Middle frontal gyrus (tissue), 1 donor: Measurements from ENCODE around the gene GALP.
"Not testable (repeated sequence)": the region's sequence is repeated elsewhere in the genome, so short reads cannot be mapped to it uniquely, and the experiment has no call there.

Source experiments
- DNase-seq: peaks from one replicate; pipeline ENCODE4 v3.0.0-alpha.2; 2015; ENCODE audit warnings: low spot score; ENCODE audit errors: extremely low spot score

The GALP gene

DNA sequence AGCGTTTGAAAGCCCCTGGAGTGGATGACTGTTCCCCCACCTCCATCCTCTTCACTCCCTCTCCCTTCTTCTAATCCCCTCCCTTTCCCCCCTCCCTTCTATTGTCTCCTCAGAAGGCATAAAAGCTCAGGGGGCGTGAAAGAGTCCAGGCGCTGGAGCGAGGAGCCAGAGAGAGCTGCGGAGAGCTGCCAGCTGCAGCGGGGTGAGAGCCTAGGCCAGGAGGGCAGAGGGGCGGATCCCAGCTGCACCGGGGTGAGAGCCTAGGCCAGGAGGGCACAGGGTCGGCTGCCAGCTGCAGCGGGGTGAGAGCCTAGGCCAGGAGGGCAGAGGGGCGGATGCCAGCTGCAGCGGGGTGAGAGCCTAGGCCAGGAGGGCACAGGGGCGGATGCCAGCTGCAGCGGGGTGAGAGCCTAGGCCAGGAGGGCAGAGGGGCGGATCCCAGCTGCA is at the start of gene GALP:
Gene GALP (plus strand): TSS at position 148 of the 447 bp plus-strand sequence. CDS start 1,101 bp downstream, outside the sequence.
- not testable (repeated sequence) for DNase-seq

DNA sequence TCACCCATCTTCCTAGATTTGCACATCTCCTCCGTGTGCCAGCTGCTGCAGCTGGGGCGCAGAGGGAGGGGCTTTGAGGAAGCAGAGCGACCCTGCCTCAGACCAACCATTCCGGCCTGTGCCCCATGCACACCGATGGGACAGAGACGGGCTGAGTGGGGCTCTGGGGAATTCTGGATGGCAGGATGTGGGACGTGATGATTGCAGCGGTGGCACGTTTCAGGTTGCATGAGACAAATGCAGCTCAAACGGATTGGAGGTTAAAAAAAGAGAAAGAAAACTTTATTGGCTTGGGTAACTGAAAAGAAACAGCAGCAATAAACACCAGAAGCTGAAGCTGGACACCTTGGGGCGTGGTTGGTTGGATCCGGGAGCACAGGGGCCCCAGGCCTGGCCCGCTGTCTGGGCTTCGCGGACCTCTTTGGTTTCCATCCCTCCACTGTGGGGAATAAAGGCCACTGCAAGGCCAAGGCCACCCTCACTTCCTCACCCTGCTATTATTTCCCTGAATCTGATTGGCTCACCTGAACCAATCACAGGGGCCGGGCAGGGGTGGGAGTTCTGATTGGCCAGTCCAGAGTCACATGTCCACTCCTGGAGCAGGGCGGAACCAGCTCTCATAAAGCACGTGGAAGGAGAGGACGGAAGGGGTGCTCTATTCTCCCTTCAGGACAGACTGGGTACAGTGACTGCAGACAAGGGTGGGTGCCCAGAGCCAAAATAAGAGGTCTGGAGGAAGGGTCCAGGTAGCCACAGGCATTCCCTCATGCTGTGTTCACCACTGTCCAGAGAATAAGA is 48.6 kb upstream of the GALP start:
- no peak for DNase-seq

- no peak for DNase-seq
These were observed 45.8 kb upstream of the GALP start for GRCh38 chr19:56130006-56130405.

GRCh38 chr19:56131651-56132050 is 44.2 kb upstream of the GALP start:
- no peak for DNase-seq

DNA sequence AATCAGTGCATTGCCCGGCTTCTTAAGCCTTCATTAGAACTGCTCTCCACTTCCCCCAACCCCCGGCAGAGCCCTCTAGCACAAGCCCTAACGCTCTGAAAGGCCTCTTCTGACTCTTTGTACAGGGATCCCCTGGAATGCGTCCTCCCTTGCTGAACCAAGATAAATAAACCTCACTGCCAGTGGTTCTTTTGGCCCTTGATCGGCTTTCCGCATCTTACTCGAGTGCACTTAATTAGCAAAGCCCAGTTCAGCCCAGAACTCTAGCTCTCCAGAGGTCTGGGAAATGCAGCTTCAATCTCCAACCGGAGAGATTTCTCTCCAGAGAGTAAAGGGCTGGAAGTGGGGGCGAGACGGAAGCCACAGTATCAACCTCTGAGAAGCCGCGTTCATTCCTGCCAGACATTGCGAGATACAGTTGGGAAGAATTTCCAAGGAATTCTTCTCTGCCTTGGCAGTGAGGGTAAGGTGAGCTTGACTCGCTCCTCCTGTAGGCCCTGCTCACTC is 43.4 kb upstream of the GALP start:
- DNase-seq, result no peak

GRCh38 chr19:56133858-56134653 is 41.8 kb upstream of the GALP start:
- DNase-seq, result no peak

- no peak for DNase-seq
These were observed 41.2 kb upstream of the GALP start for GRCh38 chr19:56134654-56134921.

DNA sequence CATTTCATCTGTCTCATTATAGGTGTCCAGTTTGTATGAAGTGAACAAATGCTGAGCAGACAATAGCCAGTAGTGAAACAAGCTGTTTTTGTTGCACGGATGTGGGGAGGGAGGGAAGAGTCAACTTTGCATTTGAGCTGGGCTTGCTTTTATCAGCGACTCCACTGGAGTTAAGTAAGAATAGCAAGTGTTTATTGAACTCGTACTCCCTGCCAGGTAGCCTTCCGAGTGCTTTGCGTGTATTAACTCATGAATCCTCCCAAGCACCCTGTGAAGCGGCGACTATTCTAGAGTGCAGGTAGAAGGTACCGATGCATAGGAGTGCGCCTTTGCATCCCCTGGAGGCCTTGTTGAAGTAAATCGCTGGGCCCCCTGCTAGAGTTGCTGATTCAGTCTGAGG is 39.4 kb upstream of the GALP start:
- no peak for DNase-seq

GRCh38 chr19:56137405-56137804 is 38.4 kb upstream of the GALP start:
- no peak for DNase-seq

DNA sequence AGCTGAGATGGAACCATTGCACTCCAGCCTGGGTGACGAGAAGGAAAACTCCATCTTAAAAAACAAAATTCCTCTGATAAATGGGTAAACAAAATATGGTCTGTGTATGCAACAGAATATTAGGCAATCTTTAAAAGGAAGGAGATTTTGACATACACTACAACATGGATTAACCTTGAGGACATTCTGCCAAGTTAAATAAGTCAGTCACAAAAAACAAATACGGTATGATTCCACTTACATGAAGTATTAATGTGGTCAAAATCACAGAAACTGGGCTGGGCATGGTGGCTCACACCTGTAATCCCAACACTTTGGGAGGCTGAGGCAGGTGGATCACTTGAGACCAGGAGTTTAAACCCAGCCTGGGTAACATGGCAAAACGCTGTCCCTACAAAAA is 37.7 kb upstream of the GALP start:
- no peak for DNase-seq

DNA sequence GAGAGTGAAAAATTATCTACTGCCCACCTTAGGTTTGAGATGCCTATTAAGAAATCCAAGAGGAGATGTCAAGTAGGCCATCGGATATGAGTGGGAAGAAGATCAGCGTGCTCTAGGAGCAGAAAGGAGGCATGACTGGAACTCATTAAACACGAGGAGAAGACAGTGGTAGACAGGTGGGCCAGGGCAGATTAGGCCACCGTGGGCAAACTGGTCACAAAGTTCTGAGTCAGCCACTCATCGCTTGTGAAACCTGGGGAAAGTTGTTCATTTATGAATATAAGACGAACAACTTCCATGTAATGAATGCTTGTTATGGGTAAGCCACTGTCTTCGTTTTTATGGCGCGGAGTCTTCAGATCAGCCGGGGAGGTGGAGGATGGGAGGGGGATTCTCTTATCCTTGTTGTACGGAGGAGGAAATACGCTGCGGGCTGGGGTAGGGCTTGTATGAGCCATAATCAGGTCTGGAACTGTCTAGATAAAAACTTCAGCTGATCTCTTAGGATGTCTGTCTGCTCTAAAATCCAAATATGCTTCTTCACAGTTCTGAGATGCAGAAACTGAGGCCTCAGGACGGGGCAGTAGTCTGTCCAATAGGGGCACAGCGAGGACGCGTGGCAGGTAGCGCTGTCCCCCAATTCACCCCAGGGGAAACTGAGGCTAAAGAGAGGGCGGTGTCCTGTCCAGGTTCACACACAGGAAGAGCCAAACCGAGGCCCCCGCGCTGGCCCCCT is 35.8 kb upstream of the GALP start:
- DNase-seq, result no peak

GRCh38 chr19:56140583-56141416 is 35.0 kb upstream of the GALP start, which contains the start of gene ZNF444:
ZNF444 (plus strand) TSS chr19:56141287; CDS start chr19:56146912, 5,625 bp downstream.
- DNase-seq, result peak; percentile 98

DNA sequence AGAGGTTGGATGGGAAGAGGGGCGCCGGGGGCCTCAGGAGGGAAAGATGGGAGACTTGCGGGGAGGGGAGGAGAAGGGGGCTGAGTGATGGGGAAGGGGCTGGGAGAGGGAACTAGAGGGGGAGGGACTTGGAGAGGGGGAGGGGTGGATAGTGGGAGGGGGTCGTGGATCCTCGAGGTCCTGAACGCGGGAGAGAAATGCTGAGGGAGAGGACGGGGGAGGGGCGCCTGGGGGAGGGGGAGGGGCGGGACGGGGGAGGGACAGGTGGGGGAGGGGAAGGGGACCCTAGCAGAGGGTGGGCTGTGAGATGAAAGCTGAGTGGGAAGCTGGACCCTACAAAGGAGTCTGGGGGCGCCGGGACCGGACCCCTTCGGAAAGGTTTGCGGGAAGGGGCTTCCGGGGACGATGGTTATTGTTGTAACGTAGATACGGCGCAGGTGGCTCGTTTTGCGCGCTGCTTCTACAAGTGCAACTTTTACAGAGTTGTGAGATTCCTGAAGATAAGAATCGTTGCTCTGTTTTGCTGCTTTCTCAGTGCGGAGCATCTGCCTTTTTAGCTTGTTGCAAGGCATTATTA is 34.3 kb upstream of the GALP start:
- no peak for DNase-seq

DNA sequence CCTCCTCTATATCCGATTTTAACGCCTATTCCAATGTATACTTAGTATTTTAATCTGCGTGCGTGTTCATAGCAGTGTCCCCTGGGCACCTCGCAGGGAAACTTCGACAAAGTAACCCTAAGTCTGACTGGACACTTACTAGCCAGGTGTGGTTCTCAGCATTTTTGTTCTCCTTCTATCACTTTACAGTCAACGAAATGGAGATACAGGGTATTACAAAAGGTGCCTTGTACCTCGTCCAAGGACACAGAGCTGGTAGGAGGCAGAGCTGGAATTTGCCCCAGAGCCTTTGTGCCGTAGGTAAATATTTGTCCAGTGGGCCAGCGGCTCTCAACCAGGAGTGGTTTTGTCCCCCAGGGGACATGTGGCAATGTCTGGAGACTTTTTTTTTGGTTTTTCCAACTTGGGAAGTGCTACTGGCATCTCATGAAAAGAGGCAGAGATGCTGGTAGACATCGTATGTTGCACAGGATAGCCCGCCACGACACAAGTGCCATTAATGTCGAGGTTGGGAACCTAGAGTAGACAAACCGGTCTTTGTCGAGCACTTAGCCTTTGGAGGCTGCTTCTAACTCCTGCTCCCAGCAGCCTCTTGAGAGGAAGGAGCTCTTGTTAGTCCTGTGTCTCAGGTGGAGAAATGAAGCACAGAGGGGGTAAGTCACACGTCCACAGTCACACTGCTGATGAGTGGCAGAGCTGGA is 33.6 kb upstream of the GALP start:
- DNase-seq, result no peak

GRCh38 chr19:56142897-56143434 is 32.8 kb upstream of the GALP start:
- no peak for DNase-seq

- no peak for DNase-seq
These were observed 31.4 kb upstream of the GALP start for GRCh38 chr19:56144376-56144775.

GRCh38 chr19:56144831-56145230 is 31.0 kb upstream of the GALP start:
- no peak for DNase-seq

GRCh38 chr19:56145698-56146097 is 30.1 kb upstream of the GALP start:
- DNase-seq, result no peak

- DNase-seq, result no peak
These were observed 28.9 kb upstream of the GALP start for GRCh38 chr19:56146904-56147303.

- DNase-seq, result no peak
These were observed 28.5 kb upstream of the GALP start for GRCh38 chr19:56147307-56147706.
